ENCODE results near the gene DGKB.

DNA sequence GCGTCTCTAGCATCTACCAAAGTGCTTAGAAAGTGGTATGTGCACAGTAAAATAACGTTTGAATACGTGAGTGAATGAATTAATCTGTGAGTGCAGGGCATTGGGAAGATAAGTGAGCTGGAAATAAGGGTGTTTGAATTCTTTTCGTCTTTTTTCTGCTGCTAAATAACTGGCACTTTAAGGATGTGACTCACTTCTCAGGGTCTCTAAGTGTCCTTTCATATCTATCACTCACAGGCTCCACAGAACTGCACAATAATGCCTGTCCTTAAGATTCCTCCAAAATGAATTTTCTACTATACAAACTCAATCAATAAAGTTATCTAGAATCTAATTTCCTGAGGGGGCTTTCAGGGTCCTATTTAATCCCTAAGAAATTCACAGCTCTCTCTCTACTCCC, 3.2 kb upstream of the DGKB start:
- TF ChIP-seq POLR2AphosphoS5 (IDR thresholded peaks at IDR 0.05; ENCODE audit: low read depth, low read length) (no peak), POLR2A (IDR thresholded peaks at IDR 0.05; ENCODE audit: low read depth, low read length) (no peak), PAX5 (IDR thresholded peaks at IDR 0.05; ENCODE audit: insufficient read depth, low read length, severe bottlenecking) (no peak)
